Mucosa of descending colon (tissue), 3 donors: ENCODE measurements around the gene DCAF5. TPM values are rescaled to one million over a fixed set of nuclear protein-coding genes. Genes with fewer than 3 reads are reported as not detected.

Experiments
- ATAC-seq: fragments of 200-7000 bp; cut with Tn5 transposase; one replicate; pipeline ENCODE4 v1.9.1; 2020; ENCODE audit warnings: mild to moderate bottlenecking, moderate library complexity
- DNase-seq, 3 donors: peaks; one replicate each; pipeline ENCODE4 v3.0.0-alpha.2; 2020
- H3K36me3 ChIP-seq: fragments of 200-600 bp; one replicate; pipeline ENCODE4 v1.8.0; 2021; ENCODE audit warnings: low read depth, mild to moderate bottlenecking
- H3K4me1 ChIP-seq: fragments of 200-600 bp; one replicate; pipeline ENCODE4 v1.8.0; 2021; ENCODE audit warnings: low read depth, mild to moderate bottlenecking
- H3K4me3 ChIP-seq: fragments of 200-600 bp; one replicate; pipeline ENCODE4 v1.8.0; 2021; ENCODE audit warnings: mild to moderate bottlenecking
- H3K9me3 ChIP-seq: fragments of 200-600 bp; one replicate; pipeline ENCODE4 v1.8.0; 2021; ENCODE audit warnings: mild to moderate bottlenecking
- intact Hi-C, 2 donors: fragments of 100-400 bp; cut with DNase I in 1 of 2; cut with micrococcal nuclease in 1 of 2; formaldehyde crosslinking; loops; one replicate each; pipeline versions ENCODE4 v1.11.0 to v1.11.1; 2022; cut with DNase I, micrococcal nuclease
- total RNA-seq, 3 donors: library from RNA; stranded (reverse); fragmentation: NEBNext Ultra II Directional in 2 of 3; extraction: Animal tissue kit (Norgen Biotek cat#: 25700) in 2 of 3; gene quantifications; one replicate each; pipeline versions ENCODE4 v1.2.1 to v1.2.4, GENCODE V29; 2021 to 2023
- TF ChIP-seq, protein P1 (sequence below): fragments of 200-600 bp; IDR thresholded peaks from one replicate; pipeline ENCODE4 v1.8.0; 2022; ENCODE audit warnings: antibody characterized with exemption, mild to moderate bottlenecking
- donor health status: DM: no; HTN: no; CAD: no; lungs with moderate emphysema.
- donor health status: DM: no; HTN: no; CAD: no.
- donor health status: DM: no; HTN: yes; CAD: no.

Gene DCAF5
- total RNA-seq, 3 donors from 2014 or later: 36.4 to 71.4 (median 46.9) TPM

DNA sequence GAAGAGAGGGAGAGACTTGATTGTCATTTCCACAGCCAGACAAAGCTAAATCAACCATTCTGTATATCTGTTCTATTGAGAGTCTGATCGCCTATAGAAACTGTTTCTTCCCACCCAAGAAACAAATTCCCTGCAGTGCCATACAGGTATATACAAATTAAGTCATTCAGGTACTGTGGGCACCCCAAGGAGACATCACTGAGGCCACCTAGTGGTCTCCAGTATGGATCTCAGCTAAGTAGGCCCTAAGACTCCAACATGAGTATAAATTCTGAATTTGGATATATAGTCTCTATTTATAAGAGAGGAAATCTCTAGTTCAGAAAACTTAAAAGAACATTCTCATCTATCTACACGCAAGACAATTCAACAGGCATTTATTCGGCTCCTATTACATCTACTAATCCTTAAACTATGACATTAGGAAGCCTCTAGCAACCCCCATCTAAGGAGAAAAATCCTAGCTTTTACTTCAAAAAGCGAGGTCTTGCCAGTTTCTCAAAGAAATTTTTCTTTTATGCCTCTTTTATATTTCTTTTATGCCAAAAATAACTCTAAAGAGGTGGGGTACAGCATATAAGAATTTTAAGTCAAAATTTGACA lies 62.6 kb downstream of the DCAF5 start:
- H3K36me3 ChIP-seq: no peaks in the 10 kb centered on the region
- H3K9me3 ChIP-seq: no peaks in the 10 kb centered on the region
- intact Hi-C loops: loop anchor here in 1 of 2 donors (10.0 kb wide), 1 partner anchor 175 kb away; no protein-coding TSS in a partner anchor
- no peak overlapping the region for H3K4me3 ChIP-seq
- TF ChIP-seq, protein P1, sequence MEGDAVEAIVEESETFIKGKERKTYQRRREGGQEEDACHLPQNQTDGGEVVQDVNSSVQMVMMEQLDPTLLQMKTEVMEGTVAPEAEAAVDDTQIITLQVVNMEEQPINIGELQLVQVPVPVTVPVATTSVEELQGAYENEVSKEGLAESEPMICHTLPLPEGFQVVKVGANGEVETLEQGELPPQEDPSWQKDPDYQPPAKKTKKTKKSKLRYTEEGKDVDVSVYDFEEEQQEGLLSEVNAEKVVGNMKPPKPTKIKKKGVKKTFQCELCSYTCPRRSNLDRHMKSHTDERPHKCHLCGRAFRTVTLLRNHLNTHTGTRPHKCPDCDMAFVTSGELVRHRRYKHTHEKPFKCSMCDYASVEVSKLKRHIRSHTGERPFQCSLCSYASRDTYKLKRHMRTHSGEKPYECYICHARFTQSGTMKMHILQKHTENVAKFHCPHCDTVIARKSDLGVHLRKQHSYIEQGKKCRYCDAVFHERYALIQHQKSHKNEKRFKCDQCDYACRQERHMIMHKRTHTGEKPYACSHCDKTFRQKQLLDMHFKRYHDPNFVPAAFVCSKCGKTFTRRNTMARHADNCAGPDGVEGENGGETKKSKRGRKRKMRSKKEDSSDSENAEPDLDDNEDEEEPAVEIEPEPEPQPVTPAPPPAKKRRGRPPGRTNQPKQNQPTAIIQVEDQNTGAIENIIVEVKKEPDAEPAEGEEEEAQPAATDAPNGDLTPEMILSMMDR: peak; percentile 36
- peak; percentile 76 for ATAC-seq
- DNase-seq: peak in 1 of 3 donors; percentile 64
- no peaks in the 10 kb centered on the region for H3K4me1 ChIP-seq

DNA sequence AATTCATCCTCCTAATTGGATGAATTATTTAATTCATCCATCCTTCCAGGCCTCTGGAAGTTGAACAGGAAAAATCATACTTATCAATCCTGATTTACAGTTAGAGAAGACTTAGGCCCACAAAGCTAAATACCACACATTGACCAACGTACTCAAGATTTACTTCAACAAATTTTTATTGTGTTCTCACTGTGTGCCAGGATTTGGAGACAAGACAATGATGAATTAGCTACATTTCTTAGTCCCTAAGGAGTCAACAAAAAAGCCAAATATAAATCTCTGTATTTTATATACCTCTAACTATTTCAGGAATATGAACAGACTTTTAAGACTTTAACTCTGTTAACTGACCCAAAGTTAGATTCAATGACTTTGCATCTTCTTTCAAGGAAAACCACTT lies 63.9 kb downstream of the DCAF5 start:
- Histone ChIP-seq H3K4me3 (no peak overlapping the region), H3K4me1 (no peaks in the 10 kb centered on the region), H3K9me3 (no peaks in the 10 kb centered on the region), H3K36me3 (no peaks in the 10 kb centered on the region)
- intact Hi-C loops: loop anchor here in 1 of 2 donors (10.0 kb wide), 1 partner anchor 124 kb away; no protein-coding TSS in a partner anchor
- DNase-seq (no peak), ATAC-seq (no peak)
- TF ChIP-seq, protein P1: no peak

DNA sequence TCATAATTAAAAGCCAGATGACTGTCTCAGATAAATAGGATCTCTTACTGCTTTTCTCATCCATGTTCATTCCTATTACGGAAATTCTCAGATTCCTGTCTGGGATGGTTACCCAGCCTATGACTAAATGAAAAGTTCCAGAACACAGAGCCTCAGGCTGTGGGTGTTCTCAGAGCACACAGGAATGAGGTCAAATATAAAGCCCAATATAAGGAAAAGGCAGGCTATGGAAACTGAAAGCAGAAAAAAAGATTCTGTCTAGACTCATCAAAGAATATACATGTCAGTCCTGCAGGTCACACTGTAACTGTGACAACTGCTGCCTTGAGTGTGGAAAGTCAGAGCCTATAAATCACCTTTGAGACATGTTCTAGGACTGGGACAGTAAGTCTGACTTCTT lies 64.3 kb downstream of the DCAF5 start:
- intact Hi-C loops: loop anchor here in 1 of 2 donors (10.0 kb wide), 1 partner anchor 124 kb away; no protein-coding TSS in a partner anchor
- ATAC-seq: peak; percentile 33
- no peaks in the 10 kb centered on the region for H3K4me1 ChIP-seq
- H3K9me3 ChIP-seq: no peaks in the 10 kb centered on the region
- no peak overlapping the region for H3K4me3 ChIP-seq
- no peaks in the 10 kb centered on the region for H3K36me3 ChIP-seq
- TF ChIP-seq, protein P1: no peak
- DNase-seq: no peak

DNA sequence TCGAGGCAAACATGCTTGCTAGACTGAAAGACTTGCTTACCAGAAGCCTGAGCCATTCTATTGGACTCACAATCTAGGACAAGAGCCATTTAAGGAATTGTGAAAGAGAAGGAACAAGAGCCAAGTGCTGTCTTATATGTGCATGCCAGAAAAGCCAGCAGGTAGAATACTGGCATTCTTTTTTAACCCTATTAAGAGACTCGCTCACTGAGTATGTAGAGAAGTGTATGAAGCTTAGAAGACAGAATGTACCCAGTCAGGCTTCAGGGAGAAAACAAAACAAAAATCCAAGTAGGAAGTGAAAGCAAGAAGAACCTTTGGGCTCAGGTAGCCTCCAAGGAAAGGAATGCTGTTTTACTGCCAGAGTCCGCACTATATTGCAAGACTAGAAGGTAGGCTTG lies 65.9 kb downstream of the DCAF5 start:
- DNase-seq (no peak), ATAC-seq (no peak)
- Histone ChIP-seq H3K36me3 (no peaks in the 10 kb centered on the region), H3K4me1 (no peaks in the 10 kb centered on the region), H3K9me3 (no peaks in the 10 kb centered on the region), H3K4me3 (no peak overlapping the region)
- intact Hi-C loops: loop anchor here in 1 of 2 donors (10.0 kb wide), 1 partner anchor 122 kb away; no protein-coding TSS in a partner anchor
- TF ChIP-seq, protein P1: no peak

DNA sequence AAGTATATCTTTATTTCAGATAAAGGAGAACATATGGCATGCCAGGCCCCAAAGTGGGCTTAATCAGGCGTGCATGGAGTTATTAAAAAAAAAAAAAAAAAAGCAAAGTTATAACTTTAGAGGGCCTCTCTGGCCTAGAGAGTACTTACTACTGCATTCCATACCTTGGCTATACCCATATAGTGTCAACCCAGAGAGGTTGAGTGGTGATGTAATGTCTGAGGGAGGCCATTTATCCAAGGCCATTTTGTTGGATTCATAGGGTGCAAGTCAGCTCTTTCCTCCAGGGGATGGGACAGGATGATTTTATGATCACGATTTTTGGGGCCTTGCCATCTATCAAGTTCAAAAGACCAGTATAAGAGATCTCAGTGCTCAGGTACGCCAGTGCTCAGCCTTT lies 66.4 kb downstream of the DCAF5 start:
- no peaks in the 10 kb centered on the region for H3K4me1 ChIP-seq
- TF ChIP-seq, protein P1: no peak
- no peaks in the 10 kb centered on the region for H3K36me3 ChIP-seq
- intact Hi-C loops: loop anchor here in 1 of 2 donors (10.0 kb wide), 1 partner anchor 122 kb away; no protein-coding TSS in a partner anchor
- H3K4me3 ChIP-seq: no peak overlapping the region
- DNase-seq (no peak), ATAC-seq (no peak)
- H3K9me3 ChIP-seq: no peaks in the 10 kb centered on the region
